Activated CD4-positive, alpha-beta T cell treated with anti-CD3 and anti-CD28 coated beads for 4 hours (primary cell): ENCODE results near the gene DUSP7.

Experiments used
- DNase-seq, 2 donors: peaks; one replicate each; pipeline ENCODE4 v3.0.0-alpha.2; 2020

Gene DUSP7

GRCh38 chr3:52056521-52056967 is at the start of gene DUSP7:
TSS of gene DUSP7 (minus strand) at chr3:52056571. CDS start at chr3:52056366, 205 bp downstream.
- DNase-seq = peak; percentile 67 to 73

DNA sequence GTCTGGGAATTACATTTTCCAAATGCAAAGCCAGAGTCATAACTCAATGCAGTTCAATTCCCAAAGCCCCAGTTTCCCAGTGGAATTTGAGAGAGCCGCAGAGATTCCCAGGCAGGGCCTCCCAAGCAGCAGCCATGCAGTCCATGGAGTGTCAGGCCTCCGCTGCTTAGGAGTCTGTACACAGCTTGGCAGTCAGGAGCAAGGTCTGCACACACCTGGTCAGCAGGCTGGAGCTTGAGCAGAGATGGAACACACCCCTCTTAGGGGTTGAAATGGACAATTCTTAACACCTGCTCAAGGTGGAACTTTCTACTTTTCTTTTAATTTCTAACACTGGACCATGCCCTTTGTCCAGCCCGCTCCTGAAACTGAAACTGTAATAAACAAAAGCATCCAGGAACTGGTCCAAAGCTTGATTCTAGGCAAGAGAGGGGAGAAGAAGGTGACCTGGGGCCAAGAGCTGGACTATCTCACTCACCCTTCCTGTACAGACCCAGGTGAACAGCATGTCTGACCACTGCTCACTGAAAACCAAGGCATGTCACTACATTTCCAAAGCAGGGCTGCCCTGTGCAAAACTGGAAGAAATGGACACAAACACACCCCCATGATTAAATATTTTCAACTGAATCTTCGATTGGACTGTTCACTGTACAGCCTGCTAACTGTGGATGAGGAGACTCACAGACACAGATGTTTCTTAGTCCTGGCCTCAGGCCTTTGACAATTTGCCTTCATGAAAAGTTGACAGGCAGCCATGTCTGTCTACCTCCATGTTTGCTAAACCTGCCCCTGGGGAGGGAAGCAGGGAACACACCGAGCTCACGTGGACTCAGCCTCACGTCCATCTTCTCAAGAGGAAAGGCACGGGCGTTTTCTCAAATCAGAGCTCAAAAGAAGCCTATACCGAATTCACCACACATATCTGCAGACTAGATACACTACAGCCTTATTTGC is 48.6 kb upstream of the DUSP7 start:
- DNase-seq = no peak

- no peak for DNase-seq
These were observed 46.6 kb upstream of the DUSP7 start for GRCh38 chr3:52102934-52103333.

- DNase-seq = no peak
These were observed 42.6 kb upstream of the DUSP7 start for GRCh38 chr3:52099001-52099401.

- DNase-seq = no peak
These were observed 41.6 kb upstream of the DUSP7 start for GRCh38 chr3:52097851-52098507.

- DNase-seq = no peak
These were observed 39.8 kb upstream of the DUSP7 start for GRCh38 chr3:52095990-52096775.

DNA sequence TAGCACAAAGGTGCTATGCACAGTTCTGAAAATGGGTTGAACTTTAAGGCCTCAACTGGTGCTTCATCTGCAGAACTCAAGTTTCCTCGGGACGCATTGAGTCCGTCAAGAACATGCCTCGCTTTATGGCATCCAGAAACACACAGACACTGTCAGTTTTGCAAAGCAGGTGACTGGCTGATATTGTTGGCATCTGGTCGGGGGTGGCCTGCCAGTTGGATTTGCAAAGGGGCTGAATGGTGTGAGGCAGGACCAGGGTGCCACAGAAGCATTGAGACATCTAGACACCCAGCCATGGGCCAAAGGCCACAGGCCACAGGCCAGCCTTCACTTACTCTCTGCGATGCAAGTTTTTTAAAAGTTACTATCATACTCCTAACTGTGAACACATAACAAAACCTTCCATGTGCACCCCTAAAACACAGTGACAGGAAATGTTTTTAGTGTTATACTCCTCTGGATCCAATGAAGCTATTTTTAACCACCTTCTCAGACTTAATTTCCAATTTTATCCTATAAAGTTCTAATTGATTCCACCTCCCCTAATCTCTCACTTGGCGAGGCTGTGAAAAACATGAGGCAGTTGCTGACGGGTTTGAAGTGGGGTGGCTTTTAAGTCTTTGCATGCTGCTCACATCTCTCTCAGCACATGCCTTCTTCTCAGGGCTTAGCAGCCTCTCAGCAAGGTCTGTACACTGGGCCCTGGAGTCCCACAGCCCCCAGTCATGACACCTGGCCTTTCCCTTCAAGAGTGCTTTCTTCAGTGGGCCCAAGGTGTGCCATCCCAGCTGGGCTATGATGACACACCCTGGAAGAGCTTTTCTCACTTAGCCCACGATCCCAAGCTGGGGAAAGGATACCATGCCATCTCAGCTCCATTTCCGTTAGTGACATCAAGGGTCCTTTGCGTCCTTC is 38.5 kb upstream of the DUSP7 start:
- no peak for DNase-seq

GRCh38 chr3:52093756-52094545 is 37.6 kb upstream of the DUSP7 start:
- DNase-seq = no peak

- DNase-seq = no peak
These were observed 36.5 kb upstream of the DUSP7 start for GRCh38 chr3:52092891-52093290.

DNA sequence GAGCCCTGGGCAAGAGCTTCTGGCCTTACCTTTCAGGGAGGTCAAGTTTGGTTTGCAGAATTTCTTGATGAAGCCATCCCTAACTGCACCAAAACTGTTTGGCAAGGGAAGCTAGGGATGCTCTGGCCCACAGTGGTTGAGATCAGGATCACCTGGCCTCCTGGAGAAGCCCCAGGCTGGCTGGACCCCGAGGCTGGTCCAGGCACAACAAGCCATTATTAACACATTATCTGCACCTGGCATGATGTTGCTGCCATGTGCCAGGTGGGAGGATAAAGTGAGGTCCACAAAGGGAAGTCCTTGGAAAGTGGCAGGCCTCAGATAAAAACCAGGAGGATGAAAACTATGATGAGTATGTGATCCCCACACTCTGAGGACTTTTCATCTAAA is 35.9 kb upstream of the DUSP7 start:
- DNase-seq = no peak

- DNase-seq = no peak
These were observed 35.4 kb upstream of the DUSP7 start for GRCh38 chr3:52091586-52092270.

DNA sequence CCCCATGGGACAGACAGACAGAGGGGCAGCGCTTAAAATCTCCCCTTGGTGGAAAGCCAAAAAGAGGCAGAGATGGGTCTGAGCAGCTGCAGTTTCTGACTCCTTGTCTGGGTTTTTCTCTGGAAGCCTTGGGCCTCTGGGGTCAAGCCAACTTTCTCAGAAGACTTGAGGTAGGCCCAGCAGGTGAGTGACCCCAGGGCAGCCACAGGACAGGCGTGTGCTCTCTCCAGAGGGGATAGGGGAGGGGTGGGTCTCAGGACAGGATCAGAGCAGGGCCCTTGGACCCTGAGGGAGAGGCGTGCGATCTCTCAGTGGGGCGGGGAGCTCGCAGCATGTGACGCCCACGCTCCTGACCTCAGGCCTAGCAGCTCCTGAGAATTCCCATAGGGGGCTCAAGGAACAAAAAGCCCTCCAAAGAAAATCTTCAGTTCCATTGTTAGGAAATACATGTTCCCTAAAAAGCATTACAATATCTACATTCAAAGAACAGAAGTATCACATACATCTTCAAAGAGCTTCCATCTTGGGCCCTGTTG is 34.6 kb upstream of the DUSP7 start:
- DNase-seq = no peak

DNA sequence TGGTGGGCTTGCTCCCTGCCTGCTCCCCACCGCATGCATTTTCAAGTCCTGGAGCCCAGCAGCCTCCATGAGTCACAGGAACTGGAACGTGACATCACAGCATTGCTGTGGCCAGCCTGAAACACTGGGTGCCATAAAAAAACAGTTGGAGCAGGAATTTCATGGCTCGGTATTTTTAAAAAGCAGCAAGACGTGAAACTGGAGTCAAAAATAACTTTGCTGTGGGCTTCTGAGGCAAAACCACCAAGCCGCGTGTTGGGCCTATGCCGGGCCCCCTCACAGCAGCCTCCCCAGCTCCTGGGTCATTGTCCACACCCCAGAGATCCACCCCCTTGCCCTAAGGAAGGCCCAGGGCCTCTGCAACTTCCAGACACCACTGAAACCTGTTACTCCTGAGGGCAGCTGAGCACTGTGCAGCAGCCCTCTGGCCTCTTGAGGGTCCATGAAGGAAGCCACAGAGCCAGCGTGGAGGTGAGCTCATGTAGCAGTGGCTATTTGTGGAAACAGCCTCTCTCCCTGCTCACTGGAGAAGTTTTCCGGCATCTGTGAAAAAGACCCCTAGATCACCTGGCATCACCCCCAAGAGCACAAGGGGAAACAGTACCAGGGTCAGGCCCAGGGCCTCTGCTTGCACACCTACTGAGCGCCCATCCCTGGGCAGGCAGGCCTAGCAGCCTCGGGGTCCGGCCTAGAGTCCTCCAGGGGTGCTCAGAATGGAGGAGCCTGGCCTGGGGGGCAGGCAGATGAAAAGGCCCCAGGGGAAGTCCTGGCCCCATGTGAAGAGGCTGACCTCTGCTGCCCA is 34.0 kb upstream of the DUSP7 start:
- DNase-seq = no peak

- DNase-seq = no peak
These were observed 33.3 kb upstream of the DUSP7 start for GRCh38 chr3:52089691-52090090.

DNA sequence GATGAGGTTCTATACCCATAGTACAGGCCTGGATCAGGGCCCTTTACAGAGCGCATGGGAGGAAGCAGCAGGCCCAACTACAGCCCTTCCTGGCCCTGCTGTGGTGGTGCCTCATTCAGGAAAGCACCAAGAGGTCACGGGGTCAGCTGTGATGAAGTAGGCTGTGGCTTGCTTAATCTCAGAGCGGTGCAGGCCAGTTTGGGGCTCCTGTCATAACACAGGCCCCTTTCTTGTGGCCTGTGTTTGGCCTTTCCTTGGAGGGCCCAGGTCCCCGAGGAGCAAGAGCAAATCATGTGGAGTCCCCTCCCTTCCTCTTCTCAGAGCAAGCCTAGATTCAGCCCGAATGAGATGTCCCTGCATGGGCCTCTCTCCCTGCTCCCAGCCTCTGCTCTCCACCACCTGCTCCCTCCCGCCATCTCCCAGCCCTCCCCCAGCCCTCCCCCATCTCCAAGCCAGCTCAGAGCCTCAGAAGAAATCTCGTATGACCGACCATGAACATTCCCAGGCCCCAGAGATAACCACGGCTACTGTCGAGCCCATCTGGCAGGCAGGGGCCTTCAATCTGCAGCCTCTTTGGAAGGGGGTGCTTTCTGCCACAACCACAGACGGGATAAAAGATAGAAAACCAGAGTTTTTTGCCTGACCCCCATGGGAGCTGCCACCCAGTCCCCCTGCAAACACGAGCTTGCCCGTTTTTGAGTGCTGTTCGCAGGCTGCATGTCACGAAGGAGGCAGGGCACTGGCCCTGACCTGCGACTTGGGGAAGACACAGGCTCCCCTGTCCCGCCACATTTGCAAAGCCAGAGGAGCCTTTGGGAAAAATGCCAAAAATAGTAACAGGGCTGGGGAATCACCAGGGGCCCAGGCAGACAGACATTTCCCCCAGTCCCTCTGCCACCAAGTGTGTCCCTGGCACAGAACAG is 32.3 kb upstream of the DUSP7 start:
- DNase-seq = no peak

GRCh38 chr3:52087731-52088130 is 31.4 kb upstream of the DUSP7 start:
- no peak for DNase-seq

DNA sequence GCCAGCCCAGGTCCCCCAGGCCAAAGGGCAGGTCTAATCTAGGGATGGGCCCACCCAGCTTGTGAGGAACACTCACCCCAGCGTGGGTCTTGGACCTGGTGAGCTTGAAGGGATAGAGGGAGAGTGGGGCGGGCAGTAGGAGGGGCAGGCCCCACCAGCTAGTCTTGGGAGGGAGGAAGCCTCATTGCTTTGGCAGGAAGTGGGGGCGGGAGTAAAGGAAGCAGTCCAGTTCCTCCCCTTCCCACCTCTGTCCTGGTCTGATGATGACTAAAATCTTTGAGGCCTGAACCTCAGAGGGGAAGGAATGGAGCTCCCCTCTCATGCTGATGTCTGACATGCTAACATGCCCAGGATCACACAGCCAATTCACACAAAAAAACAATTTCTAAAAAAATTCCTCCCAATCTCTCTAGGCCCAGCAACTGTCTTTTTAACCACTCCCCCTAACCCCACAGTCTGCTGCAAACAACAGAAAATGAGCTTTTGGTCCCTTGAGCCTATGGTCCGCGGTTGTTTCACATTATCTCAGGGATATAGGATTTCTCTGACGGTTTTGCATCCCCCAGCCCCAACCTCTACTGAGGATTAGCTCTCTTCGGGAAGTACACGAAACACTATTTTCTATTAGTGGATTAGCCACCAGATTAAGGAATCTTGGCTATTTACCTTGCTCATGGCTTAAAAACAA is 30.7 kb upstream of the DUSP7 start:
- no peak for DNase-seq

DNA sequence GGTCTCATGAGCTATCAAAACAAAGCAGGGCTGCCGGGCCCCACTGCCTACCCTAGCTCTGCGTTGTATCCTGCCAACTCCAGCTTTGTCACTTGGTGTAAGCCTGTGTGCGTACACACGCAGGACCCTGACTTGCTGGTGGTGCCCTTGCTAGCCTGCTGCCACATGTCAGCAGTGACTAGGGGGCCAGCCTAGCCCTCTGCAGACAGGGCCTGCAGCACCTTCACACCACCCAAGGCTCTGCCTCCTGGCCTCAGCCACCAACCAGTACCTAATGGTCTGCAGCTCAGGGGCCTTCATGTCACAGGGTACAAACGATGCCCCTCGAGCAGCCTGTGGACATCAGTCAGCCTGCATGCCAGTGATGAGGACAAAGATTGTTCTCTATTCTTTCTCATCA is 30.1 kb upstream of the DUSP7 start:
- no peak for DNase-seq
